Loucy (cell line): Measurements from ENCODE around the gene TTC13.

Experiments
- H2AFZ ChIP-seq: fragments of 200-600 bp; sonication (generic); 2 replicates; pipeline ENCODE4 v1.6.0; 2016; ENCODE audit warnings: antibody characterized with exemption, mild to moderate bottlenecking, low read length, moderate library complexity
- H3F3A ChIP-seq: fragments of 200-600 bp; 2 replicates; pipeline ENCODE4 v1.6.0; 2016; ENCODE audit warnings: antibody characterized with exemption, low read depth, mild to moderate bottlenecking
- H3K27me3 ChIP-seq: fragments of 200-600 bp; sonication (generic); 2 replicates; pipeline ENCODE4 v1.6.1; 2014; ENCODE audit warnings: low read length, mild to moderate bottlenecking; ENCODE audit not compliant: insufficient read depth, poor library complexity, severe bottlenecking
- H3K36me3 ChIP-seq: fragments of 200-600 bp; sonication (generic); 2 replicates; pipeline ENCODE4 v1.6.1; 2016; ENCODE audit warnings: low read length; ENCODE audit not compliant: insufficient read depth
- H3K4me1 ChIP-seq: fragments of 200-600 bp; sonication (generic); 2 replicates; pipeline ENCODE4 v1.5.1; 2014; ENCODE audit warnings: low read length, mild to moderate bottlenecking; ENCODE audit not compliant: insufficient read depth, poor library complexity, severe bottlenecking
- H3K4me2 ChIP-seq: fragments of 200-600 bp; sonication (generic); 2 replicates; pipeline ENCODE4 v1.6.0; 2014; ENCODE audit warnings: antibody characterized with exemption, low read length, low read depth, mild to moderate bottlenecking; ENCODE audit not compliant: poor library complexity, severe bottlenecking
- H3K4me3 ChIP-seq: fragments of 200-600 bp; sonication (generic); 2 replicates; pipeline ENCODE4 v1.5.1; 2014; ENCODE audit warnings: low read length, mild to moderate bottlenecking, mixed read lengths; ENCODE audit not compliant: poor library complexity, severe bottlenecking
- H3K79me2 ChIP-seq: fragments of 200-600 bp; sonication (generic); 2 replicates; pipeline ENCODE4 v1.6.1; 2014; ENCODE audit warnings: low read length; ENCODE audit not compliant: insufficient read depth
- H3K9ac ChIP-seq: fragments of 200-600 bp; sonication (generic); 2 replicates; pipeline ENCODE4 v1.6.0; 2014; ENCODE audit warnings: mild to moderate bottlenecking, low read depth, low read length, moderate library complexity; ENCODE audit not compliant: poor library complexity, severe bottlenecking
- H3K9me2 ChIP-seq: fragments of 200-600 bp; sonication (generic); replicated peaks from 2 replicates; pipeline ENCODE4 v1.6.1; 2016; ENCODE audit warnings: low read depth, low read length, mixed read lengths
- H3K9me3 ChIP-seq: fragments of 200-600 bp; sonication (generic); 2 replicates; pipeline ENCODE4 v1.6.1; 2014; ENCODE audit warnings: mild to moderate bottlenecking, antibody characterized with exemption, low read length, low read depth; ENCODE audit not compliant: insufficient read depth
- H4K20me1 ChIP-seq: fragments of 200-600 bp; sonication (generic); 2 replicates; pipeline ENCODE4 v1.6.0; 2014; ENCODE audit warnings: antibody characterized with exemption, low read length, mild to moderate bottlenecking; ENCODE audit not compliant: insufficient read depth, poor library complexity, severe bottlenecking
- CTCF ChIP-seq: fragments of 200-600 bp; sonication (generic); conservative IDR thresholded peaks from 2 replicates; pipeline ENCODE4 v1.5.1; 2014; ENCODE audit warnings: mild to moderate bottlenecking, antibody characterized with exemption, low read length
- EZH2phosphoT487 ChIP-seq: fragments of 200-600 bp; IDR thresholded peaks from 2 replicates; pipeline ENCODE4 v1.6.1; 2018; ENCODE audit warnings: antibody characterized with exemption, mild to moderate bottlenecking, moderate library complexity, borderline replicate concordance

The TTC13 gene

GRCh38 chr1:230884646-230885045 lies 94.0 kb downstream of the TTC13 start:
- no peaks in the 10 kb centered on the region for H3F3A ChIP-seq
- H3K4me2 ChIP-seq = no peak overlapping the region
- H3K79me2 ChIP-seq = no peaks in the 10 kb centered on the region
- H3K4me3 ChIP-seq = no peak overlapping the region
- H3K9me3 ChIP-seq = peaks cover 6% of the 10 kb centered on the region; the same call in 1 of the 2 replicates
- H3K9me2 ChIP-seq = no peaks in the 10 kb centered on the region
- no peak overlapping the region for H3K9ac ChIP-seq
- no peaks in the 10 kb centered on the region for H4K20me1 ChIP-seq
- no peaks in the 10 kb centered on the region for H3K36me3 ChIP-seq
- no peak overlapping the region for H2AFZ ChIP-seq
- no peaks in the 10 kb centered on the region for H3K4me1 ChIP-seq
- no peaks in the 10 kb centered on the region for H3K27me3 ChIP-seq
- TF ChIP-seq CTCF = no peak

GRCh38 chr1:230883967-230884366 lies 94.7 kb downstream of the TTC13 start:
- H3K4me2 ChIP-seq = no peak overlapping the region
- no peaks in the 10 kb centered on the region for H3K79me2 ChIP-seq
- TF ChIP-seq EZH2phosphoT487 = no peak
- no peak for TF ChIP-seq CTCF
- H3K9ac ChIP-seq = no peak overlapping the region
- H3K36me3 ChIP-seq = no peaks in the 10 kb centered on the region
- H3K4me3 ChIP-seq = no peak overlapping the region
- H3K4me1 ChIP-seq = no peaks in the 10 kb centered on the region
- no peaks in the 10 kb centered on the region for H3F3A ChIP-seq
- no peaks in the 10 kb centered on the region for H4K20me1 ChIP-seq
- H3K9me3 ChIP-seq = peaks cover 6% of the 10 kb centered on the region; the same call in 1 of the 2 replicates
- H3K9me2 ChIP-seq = no peaks in the 10 kb centered on the region
- no peaks in the 10 kb centered on the region for H3K27me3 ChIP-seq
- H2AFZ ChIP-seq = no peak overlapping the region

GRCh38 chr1:230879778-230880177 lies 98.9 kb downstream of the TTC13 start:
- Histone ChIP-seq H3K27me3 (no peaks in the 10 kb centered on the region), H3K79me2 (no peaks in the 10 kb centered on the region), H3F3A (no peaks in the 10 kb centered on the region), H3K4me3 (no peak overlapping the region), H3K4me1 (no peaks in the 10 kb centered on the region), H3K36me3 (no peaks in the 10 kb centered on the region), H3K9me3 (peaks cover 3% of the 10 kb centered on the region; the same call in 1 of the 2 replicates), H3K9ac (no peak overlapping the region), H4K20me1 (no peaks in the 10 kb centered on the region), H2AFZ (no peak overlapping the region), H3K4me2 (no peak overlapping the region), H3K9me2 (no peaks in the 10 kb centered on the region)
- TF ChIP-seq EZH2phosphoT487 (no peak), CTCF (no peak)
